ENCODE data around the gene ST8SIA5. TPM values are rescaled to one million over a fixed set of nuclear protein-coding genes. Genes with fewer than 3 reads are reported as not detected.

Gene ST8SIA5
- total and polyA plus RNA-seq, 2 of the 13 experiments (the other 11 are each of a cell fraction or from before 2014, with no cell fraction given), result 0.07 to 0.20 TPM

DNA sequence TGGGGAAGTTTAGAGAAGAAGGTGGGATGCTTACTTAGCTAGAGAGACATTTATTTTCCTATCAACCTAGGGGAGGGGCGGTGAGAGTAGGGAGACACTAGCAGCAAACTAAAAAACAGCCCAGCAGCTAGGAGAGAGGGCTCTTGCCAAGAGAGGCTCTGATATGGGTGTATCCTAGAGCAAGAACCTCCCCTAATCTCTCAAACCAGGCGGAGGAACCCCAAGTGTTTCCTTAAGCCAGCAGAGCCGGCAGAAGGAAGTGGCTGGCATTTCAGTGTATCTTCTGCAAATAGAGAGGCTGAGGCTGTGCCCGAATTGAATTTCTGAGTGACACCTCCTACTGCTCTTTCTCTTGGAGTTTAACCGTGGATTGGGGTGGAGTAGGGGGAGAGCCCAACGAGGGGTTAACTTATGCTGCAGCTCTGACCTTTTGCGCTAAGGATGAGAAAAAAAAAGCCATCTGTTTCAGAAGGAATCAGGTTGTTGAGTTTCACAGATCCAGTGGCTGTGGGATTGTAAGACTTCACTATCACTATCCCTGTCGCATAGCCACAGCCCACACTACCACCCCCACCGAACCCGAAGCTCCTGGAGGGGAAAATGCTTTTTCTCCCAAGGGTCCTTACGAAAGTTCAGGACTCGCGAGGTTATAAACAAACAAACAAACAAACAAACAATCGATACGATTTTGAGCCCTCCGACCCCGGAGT is 1.4 kb downstream of the ST8SIA5 start:
- Histone ChIP-seq H3K27me3 (ENCODE audit: control insufficient read depth in 1 of 2, insufficient read depth in 2 of 2, low read length in 2 of 2) (peaks cover 5 to 50% of the 10 kb centered on the region in 2 experiments; a peak in 4 of 5 replicates), H3K9ac (ENCODE audit: insufficient read depth, low read depth, low read length) (no peak overlapping the region), H3K4me1 (ENCODE audit: insufficient read depth, low read length) (no peaks in the 10 kb centered on the region), H3K4me3 (replicated peaks in 1 of 3; ENCODE audit: insufficient read depth in 1 of 3, low read depth in 2 of 3, low read length in 3 of 3) (no peak overlapping the region), H3K27ac (ENCODE audit: extremely low read length, insufficient read depth, low read length) (no peak overlapping the region), H3K36me3 (replicated peaks in 1 of 2; ENCODE audit: control insufficient read depth in 1 of 2, insufficient read depth in 2 of 2, low read length in 2 of 2) (no peaks in the 10 kb centered on the region), H2AFZ (ENCODE audit: low read length) (no peak overlapping the region), H4K20me1 (ENCODE audit: insufficient read depth, low read length) (no peaks in the 10 kb centered on the region), H3K9me3 (ENCODE audit: low read length) (no peaks in the 10 kb centered on the region), H3K4me2 (ENCODE audit: low read depth, low read length) (no peak overlapping the region), H3K79me2 (ENCODE audit: insufficient read depth, low read length) (no peaks in the 10 kb centered on the region)
- DNase-seq (ENCODE audit: low spot score) (no peak), ATAC-seq (peak; percentile 18; the same call in 2 of the 3 replicates), FAIRE-seq (no peak)
- intact Hi-C loops (cut with micrococcal nuclease; ENCODE audit: unreplicated experiment) (no loop called here), in situ Hi-C loops (cut with HindIII; ENCODE audit: extremely low pct_ligation_motif_present, low pct_unique_long_range_greater_than_20kb) (no loop called here)
- POLR2A ChIA-PET, result no interaction called here
- CTCF ChIA-PET (ENCODE audit: low intra/inter-chr PET ratio, low total read pairs), result no interaction called here
- no TSS peak for BruUV-seq (replicated peaks)
- WGBS (ENCODE audit: low lambda C conversion rate), result 24% methylated on average over 16 of the region's 17 CpGs
- TF ChIP-seq ZNF605 (CRISPR knock-in tag; IDR thresholded peaks at IDR 0.05) (no peak), ZFP62 (CRISPR knock-in tag; IDR thresholded peaks at IDR 0.05) (no peak), ZNF446 (CRISPR knock-in tag; IDR thresholded peaks at IDR 0.05) (no peak), SP2 (CRISPR knock-in tag; IDR thresholded peaks at IDR 0.05) (no peak), TOE1 (CRISPR knock-in tag; IDR thresholded peaks at IDR 0.05) (no peak), SUZ12 (IDR thresholded peaks at IDR 0.05; ENCODE audit: low read depth, low read length) (no peak), HDAC2 (CRISPR knock-in tag; IDR thresholded peaks at IDR 0.05) (no peak), ZNF556 (CRISPR knock-in tag; IDR thresholded peaks at IDR 0.05; ENCODE audit: borderline replicate concordance) (no peak), PAF1 (CRISPR knock-in tag; IDR thresholded peaks at IDR 0.05) (no peak), ZNF780A (CRISPR knock-in tag; IDR thresholded peaks at IDR 0.05) (no peak)
- TF ChIP-seq, protein P1, sequence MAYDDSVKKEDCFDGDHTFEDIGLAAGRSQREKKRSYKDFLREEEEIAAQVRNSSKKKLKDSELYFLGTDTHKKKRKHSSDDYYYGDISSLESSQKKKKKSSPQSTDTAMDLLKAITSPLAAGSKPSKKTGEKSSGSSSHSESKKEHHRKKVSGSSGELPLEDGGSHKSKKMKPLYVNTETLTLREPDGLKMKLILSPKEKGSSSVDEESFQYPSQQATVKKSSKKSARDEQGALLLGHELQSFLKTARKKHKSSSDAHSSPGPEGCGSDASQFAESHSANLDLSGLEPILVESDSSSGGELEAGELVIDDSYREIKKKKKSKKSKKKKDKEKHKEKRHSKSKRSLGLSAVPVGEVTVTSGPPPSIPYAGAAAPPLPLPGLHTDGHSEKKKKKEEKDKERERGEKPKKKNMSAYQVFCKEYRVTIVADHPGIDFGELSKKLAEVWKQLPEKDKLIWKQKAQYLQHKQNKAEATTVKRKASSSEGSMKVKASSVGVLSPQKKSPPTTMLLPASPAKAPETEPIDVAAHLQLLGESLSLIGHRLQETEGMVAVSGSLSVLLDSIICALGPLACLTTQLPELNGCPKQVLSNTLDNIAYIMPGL (CRISPR knock-in tag; IDR thresholded peaks at IDR 0.05; ENCODE audit: borderline replicate concordance in 1 of 2, low read depth in 1 of 2), result no peak
- TF ChIP-seq, protein P2, sequence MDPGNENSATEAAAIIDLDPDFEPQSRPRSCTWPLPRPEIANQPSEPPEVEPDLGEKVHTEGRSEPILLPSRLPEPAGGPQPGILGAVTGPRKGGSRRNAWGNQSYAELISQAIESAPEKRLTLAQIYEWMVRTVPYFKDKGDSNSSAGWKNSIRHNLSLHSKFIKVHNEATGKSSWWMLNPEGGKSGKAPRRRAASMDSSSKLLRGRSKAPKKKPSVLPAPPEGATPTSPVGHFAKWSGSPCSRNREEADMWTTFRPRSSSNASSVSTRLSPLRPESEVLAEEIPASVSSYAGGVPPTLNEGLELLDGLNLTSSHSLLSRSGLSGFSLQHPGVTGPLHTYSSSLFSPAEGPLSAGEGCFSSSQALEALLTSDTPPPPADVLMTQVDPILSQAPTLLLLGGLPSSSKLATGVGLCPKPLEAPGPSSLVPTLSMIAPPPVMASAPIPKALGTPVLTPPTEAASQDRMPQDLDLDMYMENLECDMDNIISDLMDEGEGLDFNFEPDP (CRISPR knock-in tag; conservative IDR thresholded peaks at IDR 0.05), result no peak
- TF ChIP-seq, protein P3, sequence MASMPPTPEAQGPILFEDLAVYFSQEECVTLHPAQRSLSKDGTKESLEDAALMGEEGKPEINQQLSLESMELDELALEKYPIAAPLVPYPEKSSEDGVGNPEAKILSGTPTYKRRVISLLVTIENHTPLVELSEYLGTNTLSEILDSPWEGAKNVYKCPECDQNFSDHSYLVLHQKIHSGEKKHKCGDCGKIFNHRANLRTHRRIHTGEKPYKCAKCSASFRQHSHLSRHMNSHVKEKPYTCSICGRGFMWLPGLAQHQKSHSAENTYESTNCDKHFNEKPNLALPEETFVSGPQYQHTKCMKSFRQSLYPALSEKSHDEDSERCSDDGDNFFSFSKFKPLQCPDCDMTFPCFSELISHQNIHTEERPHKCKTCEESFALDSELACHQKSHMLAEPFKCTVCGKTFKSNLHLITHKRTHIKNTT (CRISPR knock-in tag; IDR thresholded peaks at IDR 0.05), result no peak
- TF ChIP-seq, protein P4, sequence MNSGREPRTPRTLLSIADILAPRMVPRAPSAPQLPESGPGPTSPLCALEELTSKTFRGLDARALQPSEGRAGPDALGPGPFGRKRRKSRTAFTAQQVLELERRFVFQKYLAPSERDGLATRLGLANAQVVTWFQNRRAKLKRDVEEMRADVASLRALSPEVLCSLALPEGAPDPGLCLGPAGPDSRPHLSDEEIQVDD (CRISPR knock-in tag; IDR thresholded peaks at IDR 0.05; ENCODE audit: borderline replicate concordance), result no peak
- TF ChIP-seq, protein P5, sequence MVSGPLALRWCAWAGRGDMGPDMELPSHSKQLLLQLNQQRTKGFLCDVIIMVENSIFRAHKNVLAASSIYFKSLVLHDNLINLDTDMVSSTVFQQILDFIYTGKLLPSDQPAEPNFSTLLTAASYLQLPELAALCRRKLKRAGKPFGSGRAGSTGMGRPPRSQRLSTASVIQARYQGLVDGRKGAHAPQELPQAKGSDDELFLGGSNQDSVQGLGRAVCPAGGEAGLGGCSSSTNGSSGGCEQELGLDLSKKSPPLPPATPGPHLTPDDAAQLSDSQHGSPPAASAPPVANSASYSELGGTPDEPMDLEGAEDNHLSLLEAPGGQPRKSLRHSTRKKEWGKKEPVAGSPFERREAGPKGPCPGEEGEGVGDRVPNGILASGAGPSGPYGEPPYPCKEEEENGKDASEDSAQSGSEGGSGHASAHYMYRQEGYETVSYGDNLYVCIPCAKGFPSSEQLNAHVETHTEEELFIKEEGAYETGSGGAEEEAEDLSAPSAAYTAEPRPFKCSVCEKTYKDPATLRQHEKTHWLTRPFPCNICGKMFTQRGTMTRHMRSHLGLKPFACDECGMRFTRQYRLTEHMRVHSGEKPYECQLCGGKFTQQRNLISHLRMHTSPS (CRISPR knock-in tag; IDR thresholded peaks at IDR 0.05; ENCODE audit: low read depth), result no peak
- TF ChIP-seq, protein P6, sequence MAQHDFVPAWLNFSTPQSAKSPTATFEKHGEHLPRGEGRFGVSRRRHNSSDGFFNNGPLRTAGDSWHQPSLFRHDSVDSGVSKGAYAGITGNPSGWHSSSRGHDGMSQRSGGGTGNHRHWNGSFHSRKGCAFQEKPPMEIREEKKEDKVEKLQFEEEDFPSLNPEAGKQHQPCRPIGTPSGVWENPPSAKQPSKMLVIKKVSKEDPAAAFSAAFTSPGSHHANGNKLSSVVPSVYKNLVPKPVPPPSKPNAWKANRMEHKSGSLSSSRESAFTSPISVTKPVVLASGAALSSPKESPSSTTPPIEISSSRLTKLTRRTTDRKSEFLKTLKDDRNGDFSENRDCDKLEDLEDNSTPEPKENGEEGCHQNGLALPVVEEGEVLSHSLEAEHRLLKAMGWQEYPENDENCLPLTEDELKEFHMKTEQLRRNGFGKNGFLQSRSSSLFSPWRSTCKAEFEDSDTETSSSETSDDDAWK (CRISPR knock-in tag; IDR thresholded peaks at IDR 0.05), result no peak
